ENCODE results near the gene HNRNPL. TPM values are rescaled to one million over a fixed set of nuclear protein-coding genes. Genes with fewer than 3 reads are reported as not detected.

HNRNPL gene
- total and polyA plus RNA-seq, 2 of the 8 experiments (the other 6 are each of a cell fraction or from before 2014, with no cell fraction given) = 404 to 779 TPM

- TF ChIP-seq RFX5 (IDR thresholded peaks at IDR 0.05; ENCODE audit: borderline replicate concordance, low read depth, low read length) (no peak), CEBPB (IDR thresholded peaks at IDR 0.05; ENCODE audit: low read depth, low read length) (no peak), ATF3 (IDR thresholded peaks at IDR 0.05; ENCODE audit: insufficient read depth, low read depth, low read length) (no peak), BCL11A (IDR thresholded peaks at IDR 0.05; ENCODE audit: low read depth in 2 of 2, low read length in 2 of 2) (no peak), TBP (IDR thresholded peaks at IDR 0.05; ENCODE audit: low read depth, low read length) (peak; percentile 28; the same call in 1 of the 2 replicates), SIX5 (IDR thresholded peaks at IDR 0.05; ENCODE audit: low read depth, low read length) (no peak), TEAD4 (IDR thresholded peaks at IDR 0.05; ENCODE audit: low read depth, low read length) (peak; percentile 92), POU5F1 (IDR thresholded peaks at IDR 0.05; ENCODE audit: low read depth, low read length) (no peak), EP300 (IDR thresholded peaks at IDR 0.05; ENCODE audit: borderline replicate concordance in 1 of 2, low read depth in 2 of 2, low read length in 2 of 2) (peak in 1 of 2 experiments; percentile 34; a peak in 1 of 3 replicates), USF2 (IDR thresholded peaks at IDR 0.05; ENCODE audit: low read length) (peak; percentile 81), BRCA1 (IDR thresholded peaks at IDR 0.05; ENCODE audit: low read depth, low read length) (no peak), PHF8 (conservative IDR thresholded peaks at IDR 0.05; ENCODE audit: low read depth, low read length) (no peak; the same call in 1 of the 2 replicates), POLR2A (IDR thresholded peaks at IDR 0.05; ENCODE audit: control extremely low read depth in 1 of 2, low read depth in 2 of 2, low read length in 2 of 2) (peak; percentile 40 to 71; a peak in 2 of 3 replicates), CTBP2 (IDR thresholded peaks at IDR 0.05; ENCODE audit: borderline replicate concordance, insufficient read depth, insufficient read length, low read length) (no peak), SP1 (IDR thresholded peaks at IDR 0.05; ENCODE audit: low read depth, low read length) (peak; percentile 25; the same call in 1 of the 2 replicates), CBX8 (IDR thresholded peaks at IDR 0.05; ENCODE audit: borderline replicate concordance, low read depth, low read length) (no peak), JUN (IDR thresholded peaks at IDR 0.05; ENCODE audit: low read depth, low read length) (no peak), RXRA (IDR thresholded peaks at IDR 0.05; ENCODE audit: insufficient read depth, low read depth, low read length) (no peak), RBBP5 (IDR thresholded peaks at IDR 0.05; ENCODE audit: borderline replicate concordance, low read depth, low read length) (no peak), SAP30 (IDR thresholded peaks at IDR 0.05; ENCODE audit: insufficient read depth, insufficient replicate concordance, low read length) (no peak), MAFK (IDR thresholded peaks at IDR 0.05; ENCODE audit: low read depth, low read length) (no peak), NANOG (IDR thresholded peaks at IDR 0.05; ENCODE audit: insufficient read depth, low read depth, low read length, poor library complexity, severe bottlenecking) (no peak), ZNF274 (IDR thresholded peaks at IDR 0.05; ENCODE audit: borderline replicate concordance, extremely low read depth, low read length) (no peak), SP2 (IDR thresholded peaks at IDR 0.05; ENCODE audit: low read length) (no peak)
These were observed 1.9 kb upstream of the HNRNPL start (continued) for GRCh38 chr19:38851622-38852230.

All from H1 (cell line).